ENCODE results near the gene SSH2. TPM values are rescaled to one million over a fixed set of nuclear protein-coding genes. Genes with fewer than 3 reads are reported as not detected.

Gene SSH2
- total and polyA plus RNA-seq, 2 of the 13 experiments (the other 11 are each of a cell fraction or from before 2014, with no cell fraction given): 6.0 to 6.4 TPM

DNA sequence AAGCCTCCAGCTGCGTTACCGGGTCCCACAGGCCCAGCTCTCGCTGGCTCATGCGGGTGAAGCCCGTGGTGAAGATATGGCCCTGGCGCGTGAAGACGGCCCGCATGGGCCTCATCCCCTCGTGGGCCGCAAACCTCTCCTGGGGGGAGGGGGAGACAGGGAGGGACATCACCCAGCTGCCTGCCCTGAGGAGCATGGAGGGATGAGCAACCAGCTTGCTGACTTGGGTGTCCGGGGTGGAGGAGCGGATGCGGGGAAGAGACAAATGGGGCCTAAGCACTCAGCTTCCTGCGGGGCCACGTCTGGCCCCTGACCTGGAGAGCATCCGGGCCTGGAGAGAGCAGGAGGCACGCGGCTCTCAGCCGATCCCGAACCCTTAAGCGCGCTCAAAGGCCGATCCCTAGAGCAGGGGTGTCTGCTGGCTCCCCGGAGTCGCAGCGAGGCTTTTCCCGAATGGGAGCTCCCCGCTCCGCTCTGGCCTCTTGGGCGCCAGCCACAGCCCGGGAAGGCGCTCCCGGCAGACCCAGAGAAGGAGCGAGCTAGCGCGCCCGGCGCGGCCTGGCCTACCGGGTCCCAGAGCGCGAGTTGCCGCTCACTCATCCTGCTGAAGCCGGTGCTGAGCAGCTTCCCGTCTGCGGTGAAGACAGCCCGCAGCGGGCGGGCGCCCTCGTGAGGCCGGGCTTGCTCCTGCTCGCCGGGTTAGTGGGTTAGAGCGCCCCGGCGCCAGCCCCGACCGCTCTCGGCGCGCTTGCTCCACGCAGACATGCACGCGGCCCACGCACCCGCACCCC lies 312.4 kb downstream of the SSH2 start (continued):
- TF ChIP-seq ELF1 (CRISPR knock-in tag; IDR thresholded peaks at IDR 0.05) (no peak), ZSCAN21 (CRISPR knock-in tag; IDR thresholded peaks at IDR 0.05; ENCODE audit: borderline replicate concordance) (no peak), ZNF572 (CRISPR knock-in tag; IDR thresholded peaks at IDR 0.05) (no peak), HNRNPH1 (optimal IDR thresholded peaks at IDR 0.05; ENCODE audit: low read depth, low read length) (no peak), POGZ (CRISPR knock-in tag; IDR thresholded peaks at IDR 0.05) (0 out of 2 replicates have a peak, but pooled peaks have one; percentile 31), IKZF1 (IDR thresholded peaks at IDR 0.05) (no peak), ZNF660 (CRISPR knock-in tag; IDR thresholded peaks at IDR 0.05; ENCODE audit: borderline replicate concordance, low read depth) (no peak), HOXA3 (CRISPR knock-in tag; IDR thresholded peaks at IDR 0.05) (peak; percentile 61), ZNF441 (CRISPR knock-in tag; IDR thresholded peaks at IDR 0.05; ENCODE audit: borderline replicate concordance) (no peak), ZNF629 (CRISPR knock-in tag; conservative IDR thresholded peaks at IDR 0.05) (no peak), ZNF567 (CRISPR knock-in tag; IDR thresholded peaks at IDR 0.05; ENCODE audit: borderline replicate concordance) (0 out of 2 replicates have a peak, but pooled peaks have one; percentile 49), ZNF382 (CRISPR knock-in tag; IDR thresholded peaks at IDR 0.05; ENCODE audit: borderline replicate concordance) (no peak)
- TF ChIP-seq, protein P1, sequence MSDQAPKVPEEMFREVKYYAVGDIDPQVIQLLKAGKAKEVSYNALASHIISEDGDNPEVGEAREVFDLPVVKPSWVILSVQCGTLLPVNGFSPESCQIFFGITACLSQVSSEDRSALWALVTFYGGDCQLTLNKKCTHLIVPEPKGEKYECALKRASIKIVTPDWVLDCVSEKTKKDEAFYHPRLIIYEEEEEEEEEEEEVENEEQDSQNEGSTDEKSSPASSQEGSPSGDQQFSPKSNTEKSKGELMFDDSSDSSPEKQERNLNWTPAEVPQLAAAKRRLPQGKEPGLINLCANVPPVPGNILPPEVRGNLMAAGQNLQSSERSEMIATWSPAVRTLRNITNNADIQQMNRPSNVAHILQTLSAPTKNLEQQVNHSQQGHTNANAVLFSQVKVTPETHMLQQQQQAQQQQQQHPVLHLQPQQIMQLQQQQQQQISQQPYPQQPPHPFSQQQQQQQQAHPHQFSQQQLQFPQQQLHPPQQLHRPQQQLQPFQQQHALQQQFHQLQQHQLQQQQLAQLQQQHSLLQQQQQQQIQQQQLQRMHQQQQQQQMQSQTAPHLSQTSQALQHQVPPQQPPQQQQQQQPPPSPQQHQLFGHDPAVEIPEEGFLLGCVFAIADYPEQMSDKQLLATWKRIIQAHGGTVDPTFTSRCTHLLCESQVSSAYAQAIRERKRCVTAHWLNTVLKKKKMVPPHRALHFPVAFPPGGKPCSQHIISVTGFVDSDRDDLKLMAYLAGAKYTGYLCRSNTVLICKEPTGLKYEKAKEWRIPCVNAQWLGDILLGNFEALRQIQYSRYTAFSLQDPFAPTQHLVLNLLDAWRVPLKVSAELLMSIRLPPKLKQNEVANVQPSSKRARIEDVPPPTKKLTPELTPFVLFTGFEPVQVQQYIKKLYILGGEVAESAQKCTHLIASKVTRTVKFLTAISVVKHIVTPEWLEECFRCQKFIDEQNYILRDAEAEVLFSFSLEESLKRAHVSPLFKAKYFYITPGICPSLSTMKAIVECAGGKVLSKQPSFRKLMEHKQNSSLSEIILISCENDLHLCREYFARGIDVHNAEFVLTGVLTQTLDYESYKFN (CRISPR knock-in tag; conservative IDR thresholded peaks at IDR 0.05): no peak
- TF ChIP-seq, protein P2, sequence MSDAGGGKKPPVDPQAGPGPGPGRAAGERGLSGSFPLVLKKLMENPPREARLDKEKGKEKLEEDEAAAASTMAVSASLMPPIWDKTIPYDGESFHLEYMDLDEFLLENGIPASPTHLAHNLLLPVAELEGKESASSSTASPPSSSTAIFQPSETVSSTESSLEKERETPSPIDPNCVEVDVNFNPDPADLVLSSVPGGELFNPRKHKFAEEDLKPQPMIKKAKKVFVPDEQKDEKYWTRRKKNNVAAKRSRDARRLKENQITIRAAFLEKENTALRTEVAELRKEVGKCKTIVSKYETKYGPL (CRISPR knock-in tag; IDR thresholded peaks at IDR 0.05): no peak
- TF ChIP-seq, protein P3, sequence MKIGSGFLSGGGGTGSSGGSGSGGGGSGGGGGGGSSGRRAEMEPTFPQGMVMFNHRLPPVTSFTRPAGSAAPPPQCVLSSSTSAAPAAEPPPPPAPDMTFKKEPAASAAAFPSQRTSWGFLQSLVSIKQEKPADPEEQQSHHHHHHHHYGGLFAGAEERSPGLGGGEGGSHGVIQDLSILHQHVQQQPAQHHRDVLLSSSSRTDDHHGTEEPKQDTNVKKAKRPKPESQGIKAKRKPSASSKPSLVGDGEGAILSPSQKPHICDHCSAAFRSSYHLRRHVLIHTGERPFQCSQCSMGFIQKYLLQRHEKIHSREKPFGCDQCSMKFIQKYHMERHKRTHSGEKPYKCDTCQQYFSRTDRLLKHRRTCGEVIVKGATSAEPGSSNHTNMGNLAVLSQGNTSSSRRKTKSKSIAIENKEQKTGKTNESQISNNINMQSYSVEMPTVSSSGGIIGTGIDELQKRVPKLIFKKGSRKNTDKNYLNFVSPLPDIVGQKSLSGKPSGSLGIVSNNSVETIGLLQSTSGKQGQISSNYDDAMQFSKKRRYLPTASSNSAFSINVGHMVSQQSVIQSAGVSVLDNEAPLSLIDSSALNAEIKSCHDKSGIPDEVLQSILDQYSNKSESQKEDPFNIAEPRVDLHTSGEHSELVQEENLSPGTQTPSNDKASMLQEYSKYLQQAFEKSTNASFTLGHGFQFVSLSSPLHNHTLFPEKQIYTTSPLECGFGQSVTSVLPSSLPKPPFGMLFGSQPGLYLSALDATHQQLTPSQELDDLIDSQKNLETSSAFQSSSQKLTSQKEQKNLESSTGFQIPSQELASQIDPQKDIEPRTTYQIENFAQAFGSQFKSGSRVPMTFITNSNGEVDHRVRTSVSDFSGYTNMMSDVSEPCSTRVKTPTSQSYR (CRISPR knock-in tag; IDR thresholded peaks at IDR 0.05; ENCODE audit: borderline replicate concordance): no peak; the same call in 1 of the 2 replicates
- TF ChIP-seq, protein P4, sequence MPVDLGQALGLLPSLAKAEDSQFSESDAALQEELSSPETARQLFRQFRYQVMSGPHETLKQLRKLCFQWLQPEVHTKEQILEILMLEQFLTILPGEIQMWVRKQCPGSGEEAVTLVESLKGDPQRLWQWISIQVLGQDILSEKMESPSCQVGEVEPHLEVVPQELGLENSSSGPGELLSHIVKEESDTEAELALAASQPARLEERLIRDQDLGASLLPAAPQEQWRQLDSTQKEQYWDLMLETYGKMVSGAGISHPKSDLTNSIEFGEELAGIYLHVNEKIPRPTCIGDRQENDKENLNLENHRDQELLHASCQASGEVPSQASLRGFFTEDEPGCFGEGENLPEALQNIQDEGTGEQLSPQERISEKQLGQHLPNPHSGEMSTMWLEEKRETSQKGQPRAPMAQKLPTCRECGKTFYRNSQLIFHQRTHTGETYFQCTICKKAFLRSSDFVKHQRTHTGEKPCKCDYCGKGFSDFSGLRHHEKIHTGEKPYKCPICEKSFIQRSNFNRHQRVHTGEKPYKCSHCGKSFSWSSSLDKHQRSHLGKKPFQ (CRISPR knock-in tag; IDR thresholded peaks at IDR 0.05; ENCODE audit: insufficient replicate concordance): no peak
- TF ChIP-seq, protein P5, sequence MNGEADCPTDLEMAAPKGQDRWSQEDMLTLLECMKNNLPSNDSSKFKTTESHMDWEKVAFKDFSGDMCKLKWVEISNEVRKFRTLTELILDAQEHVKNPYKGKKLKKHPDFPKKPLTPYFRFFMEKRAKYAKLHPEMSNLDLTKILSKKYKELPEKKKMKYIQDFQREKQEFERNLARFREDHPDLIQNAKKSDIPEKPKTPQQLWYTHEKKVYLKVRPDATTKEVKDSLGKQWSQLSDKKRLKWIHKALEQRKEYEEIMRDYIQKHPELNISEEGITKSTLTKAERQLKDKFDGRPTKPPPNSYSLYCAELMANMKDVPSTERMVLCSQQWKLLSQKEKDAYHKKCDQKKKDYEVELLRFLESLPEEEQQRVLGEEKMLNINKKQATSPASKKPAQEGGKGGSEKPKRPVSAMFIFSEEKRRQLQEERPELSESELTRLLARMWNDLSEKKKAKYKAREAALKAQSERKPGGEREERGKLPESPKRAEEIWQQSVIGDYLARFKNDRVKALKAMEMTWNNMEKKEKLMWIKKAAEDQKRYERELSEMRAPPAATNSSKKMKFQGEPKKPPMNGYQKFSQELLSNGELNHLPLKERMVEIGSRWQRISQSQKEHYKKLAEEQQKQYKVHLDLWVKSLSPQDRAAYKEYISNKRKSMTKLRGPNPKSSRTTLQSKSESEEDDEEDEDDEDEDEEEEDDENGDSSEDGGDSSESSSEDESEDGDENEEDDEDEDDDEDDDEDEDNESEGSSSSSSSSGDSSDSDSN (CRISPR knock-in tag; IDR thresholded peaks at IDR 0.05): peak; percentile 96

All from HepG2 (cell line).